Esophagus (tissue), 2 donors: ENCODE measurements around the gene DNHD1. TPM values are rescaled to one million over a fixed set of nuclear protein-coding genes. Genes with fewer than 3 reads are reported as not detected.

Experiments
- H3K27ac ChIP-seq, 2 donors: one replicate each; pipeline ENCODE4 v1.5.1; 2013; ENCODE audit warnings: low read depth in 2 of 2, mild to moderate bottlenecking in 2 of 2, inconsistent platforms in 1 of 2, low read length in 1 of 2, moderate library complexity in 1 of 2
- H3K27me3 ChIP-seq, 2 donors: one replicate each; pipeline ENCODE4 v1.6.1; 2013; ENCODE audit warnings: low read length in 2 of 2, control low read depth in 1 of 2, mild to moderate bottlenecking in 1 of 2; ENCODE audit not compliant: insufficient read depth in 2 of 2, control insufficient read depth in 1 of 2
- H3K36me3 ChIP-seq, 2 donors: one replicate each; pipeline ENCODE4 v1.6.1; 2013; ENCODE audit warnings: low read length in 1 of 2; ENCODE audit not compliant: control insufficient read depth in 2 of 2, insufficient read depth in 2 of 2
- H3K4me1 ChIP-seq, 2 donors: one replicate each; pipeline ENCODE4 v1.6.1; 2013; ENCODE audit warnings: low read length in 1 of 2; ENCODE audit not compliant: control insufficient read depth in 2 of 2, insufficient read depth in 2 of 2
- H3K4me3 ChIP-seq, 2 donors: one replicate each; pipeline ENCODE4 v1.5.1; 2013; ENCODE audit warnings: low read length in 2 of 2, mild to moderate bottlenecking in 2 of 2, low read depth in 1 of 2, moderate library complexity in 1 of 2
- H3K9me3 ChIP-seq, 2 donors: one replicate each; pipeline ENCODE4 v1.6.1; 2013; ENCODE audit warnings: mild to moderate bottlenecking in 2 of 2, low read depth in 1 of 2, low read length in 1 of 2, moderate library complexity in 1 of 2; ENCODE audit not compliant: control insufficient read depth in 2 of 2, insufficient read depth in 1 of 2
- WGBS, 2 donors: extraction: QIAGEN DNeasy Blood & Tissue Kit; methylation state at CpG; one replicate each; pipeline ENCODE4 v1.1.7; 2013; 5-methylcytosine and 5-hydroxymethylcytosine counted together
- polyA plus RNA-seq, 2 donors: library from polyadenylated mRNA; stranded (reverse); fragments of 200-250 nt; gene quantifications; one replicate each; pipeline ENCODE4 v1.2.3, GENCODE V29; 2013
- donor health status: healthy with polysubstance abuse.
- donor health status: Bipolar disorder and iron deficiency.

Gene DNHD1
- polyA plus RNA-seq, 2 donors: 2.0 to 7.2 TPM

DNA sequence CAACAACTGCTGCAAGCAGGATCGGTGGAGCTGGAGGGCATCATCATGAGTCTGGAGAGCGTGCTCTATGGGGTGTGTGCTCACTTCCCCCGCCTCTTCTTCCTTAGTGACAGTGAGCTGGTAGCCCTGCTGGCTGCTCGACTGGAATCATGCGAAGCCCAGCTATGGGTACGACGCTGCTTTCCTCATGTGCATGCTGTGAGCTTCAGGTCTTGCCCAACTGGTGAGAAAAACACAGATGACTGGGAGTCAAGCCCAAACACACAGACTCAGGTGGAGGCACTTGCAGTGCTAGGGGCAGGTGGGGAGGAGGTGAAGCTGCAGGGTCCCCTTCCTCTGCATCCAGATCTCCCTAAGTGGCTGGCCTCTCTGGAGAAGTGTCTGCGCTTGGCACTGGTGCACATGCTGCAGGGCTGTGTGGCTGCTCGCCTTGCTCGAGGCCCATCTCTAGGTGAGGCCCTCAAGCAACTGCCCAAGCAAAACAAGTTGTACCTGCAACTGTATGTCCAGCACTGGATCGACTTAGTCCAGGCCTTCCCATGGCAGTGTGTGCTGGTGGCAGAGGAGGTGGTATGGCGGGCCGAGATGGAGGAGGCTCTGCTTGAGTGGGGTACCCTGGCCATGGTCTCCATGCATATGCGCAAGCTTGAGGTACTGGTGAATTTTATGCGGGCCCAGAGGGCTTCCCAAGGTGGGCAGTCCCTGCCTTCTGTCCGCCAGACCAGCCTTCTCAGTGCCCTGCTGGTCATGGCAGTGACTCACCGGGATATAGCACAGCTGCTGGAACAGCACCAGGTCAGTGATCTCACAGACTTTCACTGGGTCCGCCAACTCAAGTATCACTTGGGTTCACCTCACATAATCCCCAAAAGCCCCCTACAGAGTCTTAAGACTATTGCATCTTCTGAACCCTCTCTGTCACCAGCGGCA is 48.1 kb downstream of the DNHD1 start:
- peaks cover 4 to 15% of the 10 kb centered on the region in 2 donors for H3K36me3 ChIP-seq
- H3K9me3 ChIP-seq: no peaks in the 10 kb centered on the region
- 83 to 96% methylated on average over 19 of the region's 19 CpGs for WGBS, 2 donors
- no peak overlapping the region for H3K27ac ChIP-seq
- H3K4me1 ChIP-seq: peaks cover 0 to 3% of the 10 kb centered on the region in 2 donors
- H3K4me3 ChIP-seq: no peak overlapping the region
- no peaks in the 10 kb centered on the region for H3K27me3 ChIP-seq

- no peaks in the 10 kb centered on the region for H3K27me3 ChIP-seq
- peaks cover 4 to 15% of the 10 kb centered on the region in 2 donors for H3K36me3 ChIP-seq
- H3K4me3 ChIP-seq: no peak overlapping the region
- H3K4me1 ChIP-seq: peaks cover 0 to 3% of the 10 kb centered on the region in 2 donors
- no peaks in the 10 kb centered on the region for H3K9me3 ChIP-seq
- WGBS, 2 donors: 95 to 98% methylated on average over 14 of the region's 14 CpGs
- H3K27ac ChIP-seq: no peak overlapping the region
Observed at GRCh38 chr11:6545917-6546605, 49.0 kb downstream of the DNHD1 start.

DNA sequence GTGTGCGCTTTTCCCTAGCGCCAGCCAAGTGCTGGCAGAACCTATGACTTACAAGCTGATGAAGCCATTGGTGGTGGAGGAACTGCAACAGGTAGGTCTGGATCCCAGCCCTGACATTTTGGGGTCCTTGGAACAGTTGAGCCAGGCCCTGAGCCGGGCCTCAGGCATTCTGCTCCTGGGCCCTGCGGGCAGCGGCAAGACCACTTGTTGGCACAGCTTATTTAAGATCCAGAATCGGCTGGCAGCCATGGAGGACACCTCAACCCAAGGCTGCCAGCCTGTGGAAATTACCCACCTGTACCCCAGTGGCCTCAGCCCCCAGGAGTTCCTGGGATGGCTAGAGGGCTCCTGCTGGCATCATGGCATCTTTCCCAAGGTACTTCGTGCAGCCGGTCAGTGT is 49.7 kb downstream of the DNHD1 start:
- Histone ChIP-seq H3K36me3 (peaks cover 4 to 15% of the 10 kb centered on the region in 2 donors), H3K9me3 (no peaks in the 10 kb centered on the region), H3K27me3 (no peaks in the 10 kb centered on the region), H3K4me3 (no peak overlapping the region), H3K27ac (no peak overlapping the region), H3K4me1 (peaks cover 0 to 3% of the 10 kb centered on the region in 2 donors)
- WGBS, 2 donors: 97% methylated on average over 8 of the region's 8 CpGs

- 94 to 95% methylated on average over 6 of the region's 6 CpGs for WGBS, 2 donors
- peaks cover 4 to 15% of the 10 kb centered on the region in 2 donors for H3K36me3 ChIP-seq
- peaks cover 0 to 3% of the 10 kb centered on the region in 2 donors for H3K4me1 ChIP-seq
- no peak overlapping the region for H3K4me3 ChIP-seq
- no peak overlapping the region for H3K27ac ChIP-seq
- H3K27me3 ChIP-seq: no peaks in the 10 kb centered on the region
- H3K9me3 ChIP-seq: no peaks in the 10 kb centered on the region
Observed at GRCh38 chr11:6547177-6547576, 50.1 kb downstream of the DNHD1 start.

- 93 to 100% methylated on average over 2 of the region's 2 CpGs for WGBS, 2 donors
Observed at GRCh38 chr11:6548121-6548520, 51.0 kb downstream of the DNHD1 start.

DNA sequence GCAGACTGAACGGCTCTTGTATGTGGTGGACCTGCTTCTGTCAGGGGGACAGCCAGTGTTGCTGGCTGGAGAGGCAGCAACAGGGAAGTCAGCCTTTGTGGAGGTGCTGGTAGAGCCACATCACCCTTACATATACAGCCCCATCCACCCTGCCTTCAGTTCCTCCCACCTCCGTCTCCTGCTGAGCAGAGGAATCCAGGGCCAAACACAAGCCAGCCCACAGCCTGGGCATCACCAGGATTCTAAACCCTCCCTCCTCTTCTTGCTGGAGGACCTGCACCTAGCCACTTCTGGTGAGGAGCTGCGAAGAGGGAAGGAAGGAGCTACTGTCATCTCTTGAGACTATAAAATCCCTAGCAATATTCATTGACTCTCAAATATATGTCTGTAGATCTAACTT is 51.6 kb downstream of the DNHD1 start:
- Histone ChIP-seq H3K27ac (no peak overlapping the region), H3K4me3 (no peak overlapping the region), H3K9me3 (no peaks in the 10 kb centered on the region), H3K27me3 (no peaks in the 10 kb centered on the region), H3K36me3 (peaks cover 4 to 15% of the 10 kb centered on the region in 2 donors), H3K4me1 (peaks cover 0 to 3% of the 10 kb centered on the region in 2 donors)
- 91 to 92% methylated on average over 3 of the region's 3 CpGs for WGBS, 2 donors

More at GRCh38 chr11:6548121-6548520, 51.0 kb downstream of the DNHD1 start:
- Histone ChIP-seq H3K4me3 (no peak overlapping the region), H3K9me3 (no peaks in the 10 kb centered on the region), H3K4me1 (peaks cover 0 to 3% of the 10 kb centered on the region in 2 donors), H3K27ac (no peak overlapping the region), H3K27me3 (no peaks in the 10 kb centered on the region), H3K36me3 (peaks cover 4 to 15% of the 10 kb centered on the region in 2 donors)

DNA sequence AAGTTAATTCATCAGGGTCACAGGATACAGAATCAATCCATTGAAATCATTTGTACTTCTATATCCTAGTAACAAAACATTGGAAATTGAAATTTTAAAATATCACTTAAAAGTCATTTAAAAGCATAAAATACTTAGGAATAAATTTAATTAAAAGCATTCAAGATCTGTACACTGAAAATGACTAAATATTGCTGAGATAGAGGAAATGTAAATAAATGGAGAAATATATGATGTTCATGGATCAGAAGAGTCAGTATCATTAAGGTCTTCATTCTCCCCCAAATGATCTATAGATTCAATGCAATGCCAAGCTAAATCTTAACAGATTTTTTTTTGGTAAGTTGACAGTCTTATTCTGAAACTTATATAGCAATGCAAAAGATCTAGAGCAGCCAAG is 56.6 kb downstream of the DNHD1 start:
- Histone ChIP-seq H3K9me3 (no peaks in the 10 kb centered on the region), H3K36me3 (peaks cover 0 to 8% of the 10 kb centered on the region in 2 donors), H3K4me3 (no peak overlapping the region), H3K27ac (no peak overlapping the region), H3K4me1 (no peaks in the 10 kb centered on the region), H3K27me3 (no peaks in the 10 kb centered on the region)

DNA sequence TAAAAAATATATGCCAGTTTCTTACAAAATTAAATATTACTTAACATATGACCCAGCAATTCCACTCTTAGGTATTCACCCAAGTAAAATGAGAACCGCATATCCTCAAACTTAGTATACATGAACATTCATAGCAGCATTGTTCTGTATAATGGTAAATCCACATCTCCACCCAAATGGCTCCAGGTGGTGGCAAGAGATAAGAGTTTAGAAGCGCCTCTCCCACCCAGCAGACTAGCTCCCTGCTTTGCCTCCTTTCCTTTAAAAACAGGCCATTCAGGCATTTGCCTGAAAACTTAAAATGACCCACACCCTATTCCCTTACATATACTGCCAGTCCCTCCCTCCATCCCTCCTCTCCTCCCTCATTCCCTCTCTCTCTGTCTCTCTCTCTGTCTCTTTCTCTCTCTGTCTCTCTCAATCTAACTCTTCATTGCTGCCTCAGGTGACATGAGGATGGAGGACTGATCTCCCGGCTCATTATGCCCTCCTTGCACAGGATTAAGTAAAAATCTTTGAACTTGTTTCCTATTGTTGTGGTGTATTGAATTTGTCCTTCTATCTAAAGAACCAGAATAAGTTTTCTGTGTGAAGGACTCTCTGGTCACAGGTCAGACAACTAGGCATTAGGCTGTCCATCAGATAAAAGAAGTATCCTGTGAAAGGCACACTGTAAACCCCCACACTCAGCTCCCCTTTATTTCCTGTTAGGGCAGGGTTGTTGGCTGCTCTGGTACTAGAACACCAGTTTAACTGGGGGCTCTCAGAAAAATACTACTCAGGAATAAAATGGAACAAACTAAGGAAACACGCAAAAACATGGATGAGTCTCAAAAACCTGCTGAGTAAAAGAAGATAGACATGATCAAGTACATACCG is 58.0 kb downstream of the DNHD1 start:
- Histone ChIP-seq H3K27ac (no peak overlapping the region), H3K36me3 (peaks cover 0 to 7% of the 10 kb centered on the region in 2 donors), H3K27me3 (no peaks in the 10 kb centered on the region), H3K9me3 (no peaks in the 10 kb centered on the region), H3K4me1 (no peaks in the 10 kb centered on the region), H3K4me3 (no peak overlapping the region)
- 85 to 94% methylated on average over 5 of the region's 5 CpGs for WGBS, 2 donors
